A673 (cell line): ENCODE results near the gene TAS2R40.

Experiments
- CTCF ChIP-seq: fragments of 300-800, 200-600 bp; sonication (generic); conservative IDR thresholded peaks from 2 replicates; pipeline ENCODE4 v1.5.1; 2017; ENCODE audit warnings: low read depth, mild to moderate bottlenecking, antibody characterized with exemption, low read length, moderate library complexity, mixed read lengths
- EZH2 ChIP-seq: fragments of 200-600 bp; sonication (generic); IDR thresholded peaks from 2 replicates; pipeline ENCODE4 v1.6.1; 2017; ENCODE audit warnings: borderline replicate concordance, low read depth, mild to moderate bottlenecking, mixed read lengths, antibody characterized with exemption, low read length; ENCODE audit not compliant: poor library complexity, severe bottlenecking

DNA sequence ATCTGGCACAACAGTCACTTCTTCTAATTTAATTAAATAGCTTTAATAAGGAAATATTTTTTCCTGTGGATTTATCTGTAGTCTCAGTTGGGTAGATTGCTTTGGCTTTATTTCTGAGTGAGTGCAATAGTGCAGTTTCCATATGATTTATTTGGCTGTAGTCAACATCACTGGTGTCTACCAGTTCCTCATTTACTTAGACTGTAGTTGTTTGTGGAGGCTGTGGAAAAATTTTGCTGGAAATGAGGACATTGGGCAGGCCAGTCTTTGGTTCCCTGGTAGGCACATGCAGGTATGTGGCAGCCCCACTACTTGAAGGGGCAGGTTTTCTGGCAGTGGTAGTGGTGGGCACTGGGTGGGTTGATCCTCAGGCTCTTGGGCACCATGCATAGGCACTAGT lies 15.5 kb downstream of the TAS2R40 start:
- TF ChIP-seq CTCF: no peak
- no peak for TF ChIP-seq EZH2
